Airway epithelial cell (primary cell): ENCODE results near the gene SV2A. TPM values are rescaled to one million over a fixed set of nuclear protein-coding genes. Genes with fewer than 3 reads are reported as not detected.

ENCODE experiments used
- total RNA-seq: library from RNA; depleted of rRNA; stranded (reverse); fragments of >200 nt; gene quantifications from 2 replicates; pipeline ENCODE4 v1.2.3, GENCODE V29; 2015

SV2A gene, protein sequence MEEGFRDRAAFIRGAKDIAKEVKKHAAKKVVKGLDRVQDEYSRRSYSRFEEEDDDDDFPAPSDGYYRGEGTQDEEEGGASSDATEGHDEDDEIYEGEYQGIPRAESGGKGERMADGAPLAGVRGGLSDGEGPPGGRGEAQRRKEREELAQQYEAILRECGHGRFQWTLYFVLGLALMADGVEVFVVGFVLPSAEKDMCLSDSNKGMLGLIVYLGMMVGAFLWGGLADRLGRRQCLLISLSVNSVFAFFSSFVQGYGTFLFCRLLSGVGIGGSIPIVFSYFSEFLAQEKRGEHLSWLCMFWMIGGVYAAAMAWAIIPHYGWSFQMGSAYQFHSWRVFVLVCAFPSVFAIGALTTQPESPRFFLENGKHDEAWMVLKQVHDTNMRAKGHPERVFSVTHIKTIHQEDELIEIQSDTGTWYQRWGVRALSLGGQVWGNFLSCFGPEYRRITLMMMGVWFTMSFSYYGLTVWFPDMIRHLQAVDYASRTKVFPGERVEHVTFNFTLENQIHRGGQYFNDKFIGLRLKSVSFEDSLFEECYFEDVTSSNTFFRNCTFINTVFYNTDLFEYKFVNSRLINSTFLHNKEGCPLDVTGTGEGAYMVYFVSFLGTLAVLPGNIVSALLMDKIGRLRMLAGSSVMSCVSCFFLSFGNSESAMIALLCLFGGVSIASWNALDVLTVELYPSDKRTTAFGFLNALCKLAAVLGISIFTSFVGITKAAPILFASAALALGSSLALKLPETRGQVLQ
- total RNA-seq: 3.4 and 4.5 TPM in 2 replicates

DNA sequence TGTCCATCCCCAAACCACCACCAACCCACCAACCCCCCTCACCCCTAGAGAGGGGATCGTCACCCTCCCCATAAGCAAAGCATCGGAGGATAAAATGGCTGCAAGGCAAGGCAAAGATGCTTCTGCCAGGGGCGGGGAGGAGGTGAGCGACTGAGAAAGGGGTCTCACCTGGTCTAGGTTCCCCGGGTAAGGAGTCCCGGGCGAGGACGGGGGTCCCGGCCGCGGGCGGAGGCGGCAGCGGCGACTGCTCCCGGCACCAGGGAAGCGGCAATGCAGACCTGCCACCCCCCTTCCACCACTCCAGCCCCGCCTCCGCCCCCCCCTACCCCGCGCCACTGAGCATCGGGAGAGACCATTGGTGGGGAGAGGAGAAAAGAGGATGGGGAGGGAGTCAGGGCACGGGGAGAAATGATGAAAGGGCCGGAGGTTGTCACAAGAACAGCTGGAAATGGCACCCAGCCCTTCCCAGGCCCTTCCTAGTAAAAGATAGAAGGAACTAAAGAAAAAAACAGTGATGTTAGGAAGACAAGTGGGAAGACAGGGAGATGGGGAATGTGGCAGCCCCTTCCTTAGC lies at the start of gene SV2A:
Gene SV2A (minus strand): TSS at position 274 of the 574 bp plus-strand sequence. CDS start 4,004 bp downstream, outside the sequence.

GRCh38 chr1:149936170-149936991 lies 18.7 kb upstream of the SV2A start, which contains the start of gene MTMR11:
Gene MTMR11, minus strand, starts transcription at chr1:149936879. Its CDS starts 232 bp downstream, at chr1:149936647.

DNA sequence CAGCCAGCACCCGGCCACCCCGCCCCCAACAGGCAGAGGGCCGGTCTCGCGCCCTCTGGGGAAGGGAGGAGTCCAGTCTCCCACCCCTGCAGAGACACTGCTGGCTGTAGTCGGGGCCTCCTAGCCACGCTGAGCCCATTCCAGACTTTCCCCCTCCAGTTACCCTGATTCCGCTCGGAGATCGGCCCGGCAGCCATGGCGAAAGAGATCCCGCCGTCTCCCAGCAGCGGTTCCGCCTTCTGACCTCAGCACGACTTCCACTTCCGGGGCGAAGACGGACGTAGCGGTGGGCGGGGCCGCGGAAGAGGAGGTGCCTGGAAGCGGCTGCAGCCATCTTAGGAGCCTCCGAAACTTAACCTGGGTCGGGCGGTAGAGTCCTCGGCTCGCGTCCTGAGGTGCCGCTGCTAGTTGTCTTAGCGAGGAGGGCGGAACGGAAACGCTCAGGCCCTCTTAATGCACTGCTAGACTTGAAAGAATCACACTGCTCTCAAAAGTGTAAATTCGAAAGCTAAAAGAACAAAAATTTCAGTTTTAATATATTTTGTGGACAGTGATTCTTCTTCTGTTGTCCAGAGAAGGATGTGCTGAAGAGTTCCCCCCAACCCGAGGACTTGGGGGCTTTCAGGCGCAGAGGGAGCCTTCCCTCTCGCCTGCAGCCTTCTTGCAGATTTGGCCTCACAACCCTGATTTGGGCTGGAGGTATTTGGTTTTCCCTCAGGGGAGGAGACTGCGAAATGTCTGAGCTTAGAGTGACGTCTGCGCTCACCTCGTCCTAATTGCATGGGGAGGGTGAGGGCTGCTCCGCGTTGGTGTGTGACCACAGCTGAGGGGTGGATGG lies 10.1 kb upstream of the SV2A start, which contains the start of gene SF3B4:
Gene SF3B4 (minus strand): TSS at position 241 of the 838 bp plus-strand sequence. CDS start 44 bp downstream, at position 197.

DNA sequence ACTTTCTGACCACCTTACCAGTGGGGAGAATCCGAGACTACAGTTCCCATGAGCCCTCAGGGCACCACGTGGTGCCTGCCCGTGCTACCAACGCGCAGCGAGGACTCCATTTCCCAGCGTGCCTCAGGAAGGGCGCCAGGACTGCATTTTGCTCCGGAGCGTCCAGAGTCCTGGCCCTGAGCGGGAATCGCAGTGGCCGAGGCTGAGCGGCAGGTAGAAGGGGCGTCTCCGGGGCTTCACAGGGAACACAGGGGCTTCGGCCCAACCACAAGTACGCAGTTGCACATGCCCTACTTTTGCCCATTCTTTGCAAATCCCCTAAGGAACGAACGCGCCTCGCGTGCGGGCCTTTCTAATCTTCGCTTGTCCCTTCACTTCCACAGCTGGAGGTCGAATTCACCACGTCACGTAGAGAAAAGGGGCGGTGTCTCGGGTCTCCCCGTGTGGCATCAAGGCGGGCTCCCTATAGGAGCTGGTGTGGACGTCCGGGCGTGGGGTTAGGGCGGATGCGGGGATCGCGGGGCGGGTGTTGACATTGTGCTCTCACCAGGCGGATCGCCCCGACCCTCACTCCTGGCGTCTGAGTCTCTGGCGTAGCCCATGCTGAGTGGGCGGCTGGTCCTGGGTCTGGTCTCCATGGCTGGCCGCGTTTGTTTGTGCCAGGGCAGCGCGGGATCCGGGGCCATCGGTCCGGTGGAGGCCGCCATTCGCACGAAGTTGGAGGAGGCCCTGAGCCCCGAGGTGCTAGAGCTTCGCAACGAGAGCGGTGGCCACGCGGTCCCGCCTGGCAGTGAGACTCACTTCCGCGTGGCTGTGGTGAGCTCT lies 18.0 kb downstream of the SV2A start, which contains the start of gene BOLA1:
Gene BOLA1 (plus strand): TSS at position 109 of the 825 bp plus-strand sequence. CDS start 492 bp downstream, at position 601.

Other genes starting within 250 kb of the SV2A start
- gene FCGR1A, start 135.2 kb downstream of the SV2A start, total RNA-seq: not detected in 2 replicates
- gene BOLA1, start 18.3 kb downstream of the SV2A start, total RNA-seq: 24.9 and 29.4 TPM in 2 replicates
- gene SF3B4, start 10.0 kb upstream of the SV2A start, total RNA-seq: 10.6 and 15.6 TPM in 2 replicates
- gene MTMR11, start 19.0 kb upstream of the SV2A start, total RNA-seq: 9.3 and 10.2 TPM in 2 replicates
- 6.5 and 9.5 TPM in 2 replicates for gene OTUD7B, start 92.9 kb upstream of the SV2A start, total RNA-seq
- 18.4 and 23.1 TPM in 2 replicates for gene VPS45, start 149.9 kb upstream of the SV2A start, total RNA-seq
- 7.2 and 8.0 TPM in 2 replicates for gene PLEKHO1, start 232.1 kb upstream of the SV2A start, total RNA-seq